GM19240 (cell line): ENCODE data around the gene SH2D5.
A peak's percentile ranks its signal among the peaks of the same experiment; 100 is the strongest.
"Not testable (repeated sequence)": the region's sequence is repeated elsewhere in the genome, so short reads cannot be mapped to it uniquely, and the experiment has no call there.

ENCODE experiments used
- DNase-seq: peaks from one replicate; pipeline ENCODE4 v3.0.0; 2011; ENCODE audit warnings: low spot score; ENCODE audit not compliant: insufficient read length

The SH2D5 gene

DNA sequence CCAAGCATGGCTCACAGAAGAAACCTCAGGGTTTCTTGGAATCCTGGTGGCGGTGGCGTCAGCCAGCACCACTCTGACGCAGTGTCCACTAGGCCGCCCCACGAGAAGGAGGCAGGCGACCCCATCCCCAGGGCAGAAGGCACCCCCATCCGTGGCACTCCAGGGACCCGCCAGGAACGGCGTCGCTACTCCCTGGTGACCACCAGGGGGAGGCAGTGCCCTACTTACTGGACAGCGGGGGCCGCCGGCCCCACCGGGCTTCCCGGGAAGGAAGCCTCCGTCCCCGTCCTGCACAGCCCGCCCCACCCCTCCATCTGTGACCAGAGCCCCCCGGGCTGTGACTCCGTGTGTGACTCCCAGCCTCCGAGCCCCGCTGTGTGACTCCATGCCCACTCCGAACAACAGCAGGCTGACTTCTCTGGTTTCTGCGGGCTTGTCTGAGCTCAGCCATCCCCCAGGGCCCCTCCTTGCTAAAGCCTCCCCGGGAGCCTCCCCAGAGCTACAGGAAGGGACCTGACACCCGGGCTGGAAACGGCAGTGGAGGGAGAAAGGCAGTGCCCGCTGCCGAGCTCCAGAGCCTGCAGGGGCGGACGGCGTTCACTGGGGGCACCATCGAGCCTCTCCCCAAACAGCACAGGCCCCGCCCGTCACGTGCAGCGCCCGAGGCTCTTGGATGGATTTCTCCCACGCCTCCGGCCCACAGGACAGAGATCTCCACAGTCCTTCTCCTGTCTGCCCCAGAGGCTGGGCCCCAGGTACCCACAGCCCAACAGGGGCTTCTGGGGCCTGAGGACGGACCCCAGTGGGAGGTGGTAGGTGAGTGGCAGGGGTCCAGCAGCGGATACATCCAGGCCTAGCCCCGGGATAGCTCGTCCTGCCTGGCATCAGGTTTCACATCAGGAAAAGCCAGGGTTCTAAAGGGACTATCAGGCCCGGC, 35.8 kb downstream of the SH2D5 start:
- peak; percentile 93 for DNase-seq

DNA sequence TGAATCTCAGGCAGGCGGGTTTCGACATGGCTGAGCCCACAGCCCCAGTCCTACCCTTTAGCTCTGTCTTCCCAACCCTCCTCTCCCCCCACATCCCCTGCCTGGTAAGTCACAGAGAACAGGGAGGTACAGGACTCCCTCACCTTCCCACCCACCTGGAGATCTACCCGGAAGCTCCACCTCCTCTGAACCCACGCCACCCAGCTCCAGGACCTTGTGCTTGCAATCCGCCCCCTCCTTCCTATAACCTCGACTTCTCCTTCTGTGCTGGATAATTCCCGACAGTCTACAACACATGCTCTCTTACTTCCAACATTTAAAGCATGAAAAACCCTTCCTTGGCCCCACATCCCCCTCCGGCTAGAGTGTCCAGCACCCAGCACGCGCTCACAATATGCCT, 37.0 kb downstream of the SH2D5 start:
- no peak for DNase-seq

DNA sequence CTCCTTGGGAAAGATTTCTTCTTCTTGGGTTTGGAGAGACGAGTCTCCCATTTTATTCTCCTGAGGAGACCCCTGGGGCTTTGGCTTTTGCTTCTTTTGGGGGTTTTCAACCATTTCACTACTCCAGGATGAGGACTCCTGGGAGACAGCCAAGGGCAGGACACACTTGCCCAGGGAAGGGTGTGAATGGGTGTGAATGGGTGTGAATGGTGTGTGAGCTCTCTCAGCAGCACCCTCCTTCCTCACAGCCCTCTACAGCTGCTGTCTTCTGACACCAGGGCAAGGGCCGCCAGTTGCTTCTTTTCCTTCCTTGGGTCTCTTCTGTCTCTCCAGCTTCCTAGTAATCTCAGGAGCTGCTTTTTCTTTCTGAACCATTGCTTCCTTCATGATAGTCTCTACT, 38.9 kb downstream of the SH2D5 start:
- no peak for DNase-seq

DNA sequence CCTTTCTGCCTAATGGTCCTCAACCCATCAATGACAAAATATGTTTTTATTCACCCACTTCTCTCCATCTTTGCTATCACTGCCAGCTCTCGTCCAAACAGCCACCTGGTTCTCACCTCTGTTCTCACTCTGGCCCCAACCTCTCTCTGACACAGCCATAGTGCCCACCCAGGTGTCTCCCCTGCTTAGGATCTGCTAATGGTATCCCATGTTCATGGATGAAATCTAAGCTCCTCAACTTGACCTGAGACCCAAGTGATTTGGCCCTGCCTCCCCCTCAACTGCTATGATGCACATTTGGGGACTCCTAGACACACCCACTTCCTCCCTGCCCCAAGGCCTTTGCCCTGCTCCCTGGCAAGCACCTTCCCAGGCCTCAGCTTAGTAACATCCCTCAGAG, 40.6 kb downstream of the SH2D5 start:
- DNase-seq, result no peak

DNA sequence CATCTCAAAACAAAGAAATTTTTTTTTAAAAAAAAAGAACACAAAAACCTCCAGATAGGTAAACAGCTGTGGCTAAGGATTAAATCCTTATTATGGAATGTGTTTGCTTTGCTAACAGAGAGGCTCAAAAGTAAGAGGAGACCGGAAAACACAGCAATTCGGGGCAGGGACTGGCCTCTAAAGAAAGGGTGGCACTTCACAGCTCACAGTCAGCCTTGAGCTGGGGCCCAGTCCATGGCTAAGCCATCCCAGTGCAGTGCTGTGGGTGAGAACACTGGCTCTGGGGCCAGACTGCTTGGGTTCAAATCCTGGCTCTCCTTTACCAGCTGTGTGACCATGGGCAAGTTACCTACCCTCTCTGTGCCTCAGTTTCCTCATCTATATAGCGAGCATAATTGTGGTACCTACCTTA, 42.9 kb downstream of the SH2D5 start:
- DNase-seq, result no peak

DNA sequence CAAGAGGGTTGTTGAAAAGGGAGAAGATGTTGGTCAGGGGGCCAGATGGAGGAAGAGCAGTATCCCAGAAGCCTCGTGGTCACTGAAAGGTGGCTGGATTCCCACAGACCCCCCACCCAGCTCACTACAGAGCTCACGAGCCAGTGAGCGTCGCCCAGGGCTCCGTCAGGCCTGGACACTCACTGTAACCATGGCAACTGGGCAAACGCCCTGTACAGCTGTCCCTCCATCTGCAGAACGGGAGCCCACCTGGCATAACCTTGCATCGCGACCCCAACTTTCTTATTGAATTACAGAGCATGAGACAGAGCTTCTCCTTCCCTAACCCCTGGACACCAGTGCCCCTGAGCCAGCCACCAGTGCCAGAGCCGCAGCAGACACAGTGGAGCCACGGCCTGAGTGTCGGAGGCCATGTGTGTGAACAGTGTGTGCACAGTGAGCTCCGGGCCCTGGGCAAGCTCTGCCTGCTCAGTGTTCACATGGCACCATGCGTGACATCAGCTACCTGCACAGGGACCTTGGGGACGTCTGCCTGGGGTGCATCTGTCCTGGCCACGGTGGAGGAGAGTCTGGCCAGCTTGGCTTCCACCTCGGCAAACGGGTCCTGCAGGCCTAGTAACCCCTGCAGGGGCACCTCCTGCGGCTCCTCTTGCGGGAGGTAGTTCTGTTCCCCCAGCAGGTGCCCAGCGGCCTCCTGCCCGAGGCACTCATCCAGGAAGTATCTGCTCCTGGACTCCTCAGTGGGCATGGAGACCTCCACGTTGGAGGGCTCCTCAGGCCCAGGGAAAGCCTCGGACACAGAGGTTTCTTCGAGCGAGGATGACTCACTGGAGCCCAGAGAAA, 45.4 kb downstream of the SH2D5 start:
- DNase-seq, result no peak

DNA sequence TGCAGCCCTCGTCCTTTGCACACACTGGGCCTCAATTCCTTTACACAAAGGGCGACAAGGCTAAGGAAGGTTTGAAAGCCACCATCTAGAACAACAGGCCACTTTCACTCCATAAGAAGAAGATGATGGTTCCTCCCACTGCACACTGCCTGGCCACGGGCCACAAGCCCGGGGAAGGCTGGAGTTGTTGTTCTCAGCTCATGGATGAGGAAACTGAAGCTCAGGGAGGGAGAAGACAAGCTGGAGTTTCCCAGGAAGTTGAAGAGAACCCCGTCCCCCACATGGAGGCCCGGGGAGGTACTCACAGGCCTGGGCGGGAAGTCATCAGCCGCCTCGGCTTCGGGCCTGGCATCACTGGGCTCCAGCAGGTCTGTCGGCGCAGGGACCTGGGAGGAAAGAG, 46.8 kb downstream of the SH2D5 start:
- DNase-seq, result no peak

DNA sequence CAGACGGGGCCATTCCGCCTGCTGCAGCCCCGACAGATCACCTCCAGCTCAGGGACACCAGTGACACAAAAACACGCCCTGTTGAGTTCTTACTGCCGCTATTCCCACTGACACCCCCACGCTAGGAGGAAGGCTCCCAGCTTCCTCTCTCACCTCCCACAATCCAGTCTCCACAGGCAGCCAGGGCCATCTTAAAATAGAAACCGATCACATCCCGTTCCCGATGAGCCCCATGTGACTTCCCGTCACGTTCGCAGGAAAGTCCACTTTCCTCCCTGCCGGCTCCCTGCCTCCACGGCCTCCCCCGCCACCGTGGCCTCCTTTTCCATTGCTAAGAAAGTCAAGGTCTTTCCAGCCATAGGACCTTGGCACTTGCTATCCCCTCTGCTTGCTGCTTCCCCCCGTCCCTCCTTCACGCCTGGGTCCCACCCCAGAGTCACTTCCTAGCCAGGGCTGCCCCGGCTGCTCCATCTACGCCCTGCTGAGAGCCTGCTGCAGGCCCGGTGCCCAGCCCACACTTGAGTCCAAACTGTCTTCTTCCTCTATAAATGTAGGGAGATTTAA, 47.3 kb downstream of the SH2D5 start:
- no peak for DNase-seq

DNA sequence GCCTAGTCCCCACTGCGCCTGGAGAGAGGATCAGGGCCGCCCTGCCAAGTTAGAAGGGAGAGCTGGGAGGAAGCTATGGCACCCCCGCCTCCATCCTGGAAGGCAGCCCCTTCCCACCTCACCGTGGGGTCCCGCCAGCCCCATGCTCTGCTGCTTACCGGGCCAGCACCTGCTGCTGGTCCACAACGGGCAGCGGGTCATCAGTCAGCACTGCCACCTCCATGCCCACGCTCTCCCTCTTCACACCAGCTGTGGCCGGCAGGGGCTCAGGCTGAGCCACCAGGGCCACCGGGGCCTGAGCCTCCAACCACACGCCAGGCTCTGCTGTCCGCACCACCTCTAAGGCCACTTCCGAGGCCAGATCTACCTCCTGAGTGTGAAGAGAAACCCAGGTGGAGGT, 47.9 kb downstream of the SH2D5 start:
- no peak for DNase-seq

DNA sequence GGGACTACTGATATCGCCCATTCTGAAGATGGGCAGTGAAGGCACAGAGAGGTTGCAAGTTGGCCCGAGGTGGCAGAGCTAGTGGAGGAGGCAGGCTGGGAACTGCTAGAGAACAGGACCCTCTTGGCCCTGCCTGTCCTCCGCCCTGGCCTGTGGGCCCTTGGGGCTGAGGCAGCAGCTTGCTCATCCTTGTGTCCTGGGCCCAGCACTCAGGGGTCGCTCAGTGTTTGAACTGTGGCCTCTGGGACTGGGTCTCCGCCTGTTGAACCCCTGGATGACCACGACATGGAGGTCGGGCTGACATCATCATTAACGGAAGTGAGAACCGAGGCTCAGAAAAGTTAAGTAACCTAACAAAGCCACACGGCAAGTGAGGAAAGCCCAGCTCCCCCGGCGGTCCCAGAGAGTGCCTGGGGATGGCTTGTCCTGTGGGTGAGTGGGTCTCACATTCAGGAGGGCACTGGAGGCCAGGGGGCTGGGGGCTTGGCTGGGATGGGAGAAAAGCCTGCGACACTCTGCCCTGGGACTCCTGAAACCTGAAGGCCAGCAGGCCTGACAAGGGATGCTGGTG, 48.4 kb downstream of the SH2D5 start:
- no peak for DNase-seq

DNA sequence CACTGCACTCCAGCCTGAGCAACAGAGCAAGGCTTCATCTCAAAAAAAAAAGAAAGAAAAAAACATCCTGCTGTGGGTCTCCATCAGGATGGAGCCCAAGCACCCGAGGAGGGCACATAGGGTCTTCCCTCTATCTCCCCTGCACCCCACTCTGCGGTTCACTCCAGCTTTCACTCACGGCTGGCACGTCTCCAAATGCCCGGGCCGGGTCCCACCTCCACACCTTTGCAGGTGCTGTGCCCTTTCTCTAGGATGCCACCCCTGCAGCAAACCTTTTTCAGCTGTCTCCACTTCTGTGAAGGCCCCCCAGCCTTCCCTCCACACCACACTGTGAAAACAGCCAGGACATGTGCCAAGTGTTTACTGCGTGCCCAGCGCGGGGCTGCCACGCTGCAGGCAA, 48.9 kb downstream of the SH2D5 start:
- no peak for DNase-seq

DNA sequence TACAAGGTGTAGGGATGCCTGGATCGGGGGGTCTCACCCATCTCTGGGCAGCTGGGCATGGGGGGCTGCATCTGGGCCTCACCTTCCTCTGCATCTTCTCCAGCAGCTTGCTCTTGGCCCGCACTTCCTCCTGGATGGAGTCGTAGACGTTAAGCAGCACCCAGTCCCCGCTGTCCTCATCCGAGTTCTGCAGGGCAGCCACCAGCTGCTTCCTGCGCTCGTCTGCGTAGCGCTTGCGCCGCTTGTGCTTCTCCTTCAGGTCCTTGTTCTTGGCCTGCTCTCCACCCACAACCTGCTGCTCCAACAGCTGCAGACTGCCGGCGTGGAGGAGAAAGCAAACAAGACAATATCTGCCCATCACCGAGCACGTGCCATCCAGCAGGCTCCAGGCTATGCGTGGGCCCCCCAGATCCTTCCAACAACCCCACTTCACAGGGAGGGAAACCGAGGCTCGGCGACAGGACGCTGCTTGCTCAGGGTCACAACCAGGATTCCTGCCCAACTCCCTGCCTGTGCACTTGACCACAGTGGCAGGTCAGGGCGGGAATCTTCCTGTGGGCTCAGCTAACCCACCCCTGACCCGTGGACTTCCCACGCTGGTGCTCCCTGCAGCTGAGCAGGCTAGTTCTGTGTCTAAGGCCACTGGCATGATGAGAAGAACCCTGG, 49.8 kb downstream of the SH2D5 start:
- no peak for DNase-seq

DNA sequence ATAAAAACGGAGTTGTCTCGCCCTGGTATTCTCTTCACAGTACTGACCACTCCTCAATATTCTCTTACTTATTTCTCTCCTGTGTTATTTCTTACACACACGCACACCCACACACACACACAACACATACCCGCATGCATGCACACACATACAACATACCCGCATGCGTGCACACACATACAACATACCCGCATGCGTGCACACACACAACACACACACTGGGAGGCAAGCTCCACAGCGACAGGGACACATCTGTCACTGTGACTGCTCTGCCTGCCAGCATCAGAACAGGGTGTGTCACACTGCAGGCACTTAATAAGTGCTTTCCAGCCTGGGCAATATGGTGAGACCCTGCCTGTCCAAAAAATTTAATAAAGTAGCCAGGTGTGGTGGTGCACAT, 50.5 kb downstream of the SH2D5 start:
- no peak for DNase-seq

DNA sequence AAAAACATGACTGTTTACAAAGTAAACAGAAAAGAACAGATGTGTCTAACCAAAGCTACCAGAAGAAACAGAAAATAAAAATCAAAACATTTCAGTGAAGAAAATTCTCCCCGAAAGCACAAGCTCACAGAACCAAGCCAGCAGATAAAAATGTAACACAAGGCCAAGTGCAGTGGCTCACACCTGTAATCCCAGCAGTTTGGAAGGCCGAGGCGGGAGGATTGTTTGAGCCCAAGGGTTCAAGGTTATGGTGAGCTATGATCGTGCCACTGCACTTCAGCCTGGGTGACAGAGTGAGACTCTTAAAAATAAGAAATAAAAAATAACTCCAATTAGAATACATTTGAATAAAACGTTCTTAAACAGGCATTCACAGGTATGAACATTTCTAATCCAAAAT, 52.2 kb downstream of the SH2D5 start:
- DNase-seq, result no peak

DNA sequence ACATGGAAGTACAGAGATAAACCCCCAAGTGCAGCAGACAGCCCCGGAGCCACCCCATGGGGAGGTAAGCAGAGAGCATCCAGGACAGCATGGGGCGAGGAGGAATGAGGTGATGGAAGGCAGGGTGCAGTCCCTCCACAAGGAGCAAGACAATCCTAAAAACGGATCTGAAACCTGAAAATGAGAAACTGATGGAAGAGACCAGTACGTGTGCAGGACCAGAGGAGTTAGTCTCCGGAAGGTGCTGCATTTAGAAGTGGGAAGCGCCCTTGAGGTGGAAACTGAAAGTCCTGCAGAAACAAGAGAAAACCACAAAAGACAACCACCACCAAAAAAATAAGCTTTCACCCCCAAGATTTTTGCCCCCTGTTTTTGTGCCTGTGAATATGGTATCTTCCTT, 53.9 kb downstream of the SH2D5 start:
- DNase-seq, result peak; percentile 55

DNA sequence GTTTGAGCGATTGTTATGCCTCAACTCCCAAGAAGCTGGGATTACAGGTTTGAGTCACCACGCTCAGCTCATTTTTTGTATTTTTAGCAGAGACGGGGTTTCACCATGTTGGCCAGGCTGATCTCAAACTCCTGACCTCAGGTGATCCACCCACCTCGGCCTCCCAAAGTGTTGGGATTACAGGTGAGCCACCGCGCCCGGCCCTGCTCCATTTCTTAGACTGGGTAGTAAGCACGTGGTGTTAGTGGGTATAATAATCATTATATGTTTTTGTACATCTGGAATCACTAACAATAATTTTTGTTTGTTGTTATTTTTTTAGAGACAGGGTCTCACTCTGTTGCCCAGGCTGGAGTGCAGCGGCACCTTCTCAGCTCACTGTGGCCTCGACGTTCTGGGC, 58.9 kb downstream of the SH2D5 start:
- not testable (repeated sequence) for DNase-seq

DNA sequence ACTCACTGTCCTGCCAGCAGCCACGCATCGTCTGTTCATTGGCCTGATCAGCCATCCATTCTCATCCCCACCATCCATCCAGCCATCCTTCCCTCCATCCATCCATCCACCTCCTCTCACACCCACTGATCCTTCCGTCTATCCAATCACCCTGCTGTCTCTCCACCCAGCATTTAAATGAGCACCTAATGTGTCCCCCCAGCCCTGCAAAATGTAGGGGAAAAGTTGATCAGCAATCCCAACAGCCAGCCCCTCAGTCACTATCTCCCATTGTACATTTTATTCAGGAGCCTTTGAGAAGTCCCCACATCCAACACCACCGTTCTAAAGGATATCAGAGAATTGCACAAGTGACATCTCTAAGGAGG, 60.3 kb downstream of the SH2D5 start:
- no peak for DNase-seq

DNA sequence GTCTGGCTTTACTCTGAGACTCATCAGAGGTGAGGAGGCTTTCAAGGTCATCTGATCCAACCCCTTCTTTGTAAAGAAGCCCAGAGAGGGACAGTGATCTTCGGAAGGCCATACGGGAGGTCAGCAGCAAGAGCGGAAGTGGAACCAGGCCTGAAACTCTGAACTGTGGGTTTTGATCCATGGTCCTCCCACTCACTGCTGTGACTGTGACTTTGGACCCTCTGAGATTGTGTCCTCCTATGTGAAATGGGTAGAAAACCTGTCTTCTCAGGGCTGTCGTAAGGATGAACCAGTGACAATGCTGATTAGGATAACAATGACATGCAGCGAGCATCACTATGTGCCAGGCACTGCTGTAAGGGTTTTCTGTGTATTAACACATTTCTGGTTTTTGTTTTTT, 61.6 kb downstream of the SH2D5 start:
- DNase-seq, result no peak
